Fibroblast of lung (primary cell): ENCODE data around the gene CYLD. TPM values are rescaled to one million over a fixed set of nuclear protein-coding genes. Genes with fewer than 3 reads are reported as not detected.

ENCODE experiments used
- DNase-seq, 2 donors: peaks; one replicate each; pipeline versions ENCODE4 v3.0.0 to v3.0.0-alpha.2; 2010; ENCODE audit warnings: low read depth in 2 of 2
- H2AFZ ChIP-seq: 2 replicates; pipeline ENCODE4 v1.5.1; 2012; ENCODE audit warnings: low read length, control low read depth, inconsistent platforms
- H3K27ac ChIP-seq: 2 replicates; pipeline ENCODE4 v1.5.1; 2011; ENCODE audit warnings: low read length, control low read depth; ENCODE audit not compliant: insufficient read depth
- H3K27me3 ChIP-seq: 2 replicates; pipeline ENCODE4 v1.5.1; 2011; ENCODE audit warnings: mild to moderate bottlenecking, low read length; ENCODE audit not compliant: control insufficient read depth, insufficient read depth
- H3K36me3 ChIP-seq: 2 replicates; pipeline ENCODE4 v1.5.1; 2011; ENCODE audit warnings: low read length; ENCODE audit not compliant: control insufficient read depth, insufficient read depth
- H3K4me1 ChIP-seq: 2 replicates; pipeline ENCODE4 v1.5.1; 2011; ENCODE audit warnings: low read length; ENCODE audit not compliant: control insufficient read depth, insufficient read depth; ENCODE audit errors: extremely low read depth
- H3K4me2 ChIP-seq: 2 replicates; pipeline ENCODE4 v1.5.1; 2011; ENCODE audit warnings: low read length, control low read depth; ENCODE audit not compliant: insufficient read depth; ENCODE audit errors: extremely low read depth
- H3K4me3 ChIP-seq, 4 experiments: fragments of 200-600 bp in 1 of 4; sonication (generic) in 1 of 4; replicated peaks in 1 of 4; 2 replicates each; pipeline ENCODE4 v1.5.1; 2011 to 2016; ENCODE audit warnings: low read length in 4 of 4, low read depth in 3 of 4, mild to moderate bottlenecking in 3 of 4, control low read depth in 2 of 4, inconsistent platforms in 1 of 4, mixed read lengths in 1 of 4; ENCODE audit not compliant: insufficient read depth in 1 of 4; ENCODE audit errors: control extremely low read depth in 1 of 4
- H3K79me2 ChIP-seq: 2 replicates; pipeline ENCODE4 v1.5.1; 2012; ENCODE audit warnings: mild to moderate bottlenecking, low read length, inconsistent platforms; ENCODE audit not compliant: control insufficient read depth, insufficient read depth
- H3K9ac ChIP-seq: 2 replicates; pipeline ENCODE4 v1.5.1; 2011; ENCODE audit warnings: mild to moderate bottlenecking, low read length, control low read depth; ENCODE audit not compliant: insufficient read depth
- H3K9me3 ChIP-seq: 2 replicates; pipeline ENCODE4 v1.5.1; 2012; ENCODE audit warnings: low read depth, low read length; ENCODE audit not compliant: control insufficient read depth, insufficient read depth
- H4K20me1 ChIP-seq: 2 replicates; pipeline ENCODE4 v1.5.1; 2011; ENCODE audit warnings: low read length; ENCODE audit not compliant: control insufficient read depth, insufficient read depth; ENCODE audit errors: extremely low read depth
- EZH2 ChIP-seq: IDR thresholded peaks from 2 replicates; pipeline ENCODE4 v1.5.1; 2012; ENCODE audit warnings: low read length, control low read depth, mild to moderate bottlenecking; ENCODE audit errors: missing control alignments
- polyA plus RNA-seq, 2 donors: library from polyadenylated mRNA; depleted of rRNA in 1 of 2; stranded (reverse) in 1 of 2; unstranded in 1 of 2; fragments of >200 nt; gene quantifications; 2 replicates each; pipeline ENCODE4 v1.2.1, GENCODE V29; 2011 to 2012; ENCODE audit warnings: missing spikeins in 1 of 2
- total RNA-seq: library from RNA; depleted of rRNA; stranded (reverse); fragments of >200 nt; gene quantifications from 2 replicates; pipeline ENCODE4 v1.2.1, GENCODE V29; 2014
- TF ChIP-seq, protein P1 (sequence below), 2 donors: IDR thresholded peaks in 1 of 2; conservative IDR thresholded peaks in 1 of 2; 1 replicate in 1 of 2; 2 replicates in 1 of 2; pipeline ENCODE4 v1.5.1; 2011 to 2012; ENCODE audit warnings: low read length in 2 of 2, control low read depth in 1 of 2, inconsistent platforms in 1 of 2, low read depth in 1 of 2, mild to moderate bottlenecking in 1 of 2

Gene CYLD
- total and polyA plus RNA-seq, 2 donors (not counting 1 experiment from before 2014, with no cell fraction given), result 22.1 to 66.7 TPM

DNA sequence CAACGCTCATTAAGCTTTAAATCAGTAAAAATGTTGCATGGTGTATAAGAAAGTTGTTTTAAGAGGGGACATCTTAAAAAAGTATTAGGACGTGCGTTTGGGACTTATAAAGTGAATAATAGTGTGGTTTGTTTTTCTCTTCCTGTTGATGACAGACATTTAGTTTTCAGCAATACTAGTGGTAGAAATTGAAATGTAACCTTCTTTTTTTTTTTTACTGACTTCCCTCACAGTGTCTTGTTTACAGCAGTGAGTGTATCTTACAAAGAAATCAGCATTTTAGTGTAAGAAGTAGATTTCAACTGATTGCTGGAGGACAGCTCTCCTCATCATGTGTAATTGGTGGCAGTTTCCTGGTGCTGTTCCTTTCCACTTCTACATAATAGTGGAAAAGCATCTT lies 39.6 kb downstream of the CYLD start:
- no peaks in the 10 kb centered on the region for H3K4me1 ChIP-seq
- no peak for DNase-seq

DNA sequence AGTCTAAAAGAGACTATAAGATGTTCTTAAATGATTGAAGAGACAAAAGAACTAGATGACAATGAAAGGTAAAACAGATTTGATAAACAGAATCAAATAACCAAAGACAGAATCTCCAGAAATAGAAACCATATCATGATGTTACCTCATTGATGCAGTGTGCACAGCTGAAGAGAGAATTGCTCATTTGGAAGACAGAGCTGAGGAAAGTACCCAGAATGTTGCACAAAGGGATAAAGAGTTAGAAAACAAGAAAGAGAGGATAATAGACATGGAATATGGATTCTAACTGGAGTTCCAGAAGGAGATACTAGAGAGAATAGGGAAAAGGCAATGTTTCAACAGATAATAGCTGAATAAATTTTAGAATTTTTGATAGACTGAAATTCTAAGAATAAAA lies 47.9 kb downstream of the CYLD start:
- TF ChIP-seq, protein P1, sequence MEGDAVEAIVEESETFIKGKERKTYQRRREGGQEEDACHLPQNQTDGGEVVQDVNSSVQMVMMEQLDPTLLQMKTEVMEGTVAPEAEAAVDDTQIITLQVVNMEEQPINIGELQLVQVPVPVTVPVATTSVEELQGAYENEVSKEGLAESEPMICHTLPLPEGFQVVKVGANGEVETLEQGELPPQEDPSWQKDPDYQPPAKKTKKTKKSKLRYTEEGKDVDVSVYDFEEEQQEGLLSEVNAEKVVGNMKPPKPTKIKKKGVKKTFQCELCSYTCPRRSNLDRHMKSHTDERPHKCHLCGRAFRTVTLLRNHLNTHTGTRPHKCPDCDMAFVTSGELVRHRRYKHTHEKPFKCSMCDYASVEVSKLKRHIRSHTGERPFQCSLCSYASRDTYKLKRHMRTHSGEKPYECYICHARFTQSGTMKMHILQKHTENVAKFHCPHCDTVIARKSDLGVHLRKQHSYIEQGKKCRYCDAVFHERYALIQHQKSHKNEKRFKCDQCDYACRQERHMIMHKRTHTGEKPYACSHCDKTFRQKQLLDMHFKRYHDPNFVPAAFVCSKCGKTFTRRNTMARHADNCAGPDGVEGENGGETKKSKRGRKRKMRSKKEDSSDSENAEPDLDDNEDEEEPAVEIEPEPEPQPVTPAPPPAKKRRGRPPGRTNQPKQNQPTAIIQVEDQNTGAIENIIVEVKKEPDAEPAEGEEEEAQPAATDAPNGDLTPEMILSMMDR (conservative IDR thresholded peaks at IDR 0.05 in 1 of 2, IDR thresholded peaks at IDR 0.05 in 1 of 2; ENCODE audit: low read depth in 1 of 2, low read length in 2 of 2), result no peak
- TF ChIP-seq EZH2, result no peak
- no peak overlapping the region for H3K27ac ChIP-seq
- H3K9me3 ChIP-seq, result no peaks in the 10 kb centered on the region
- H3K4me1 ChIP-seq, result no peaks in the 10 kb centered on the region
- H3K4me2 ChIP-seq, result no peak overlapping the region
- DNase-seq, result no peak
- no peak overlapping the region for H3K4me3 ChIP-seq
- no peaks in the 10 kb centered on the region for H3K27me3 ChIP-seq
- no peak overlapping the region for H3K9ac ChIP-seq
- H3K36me3 ChIP-seq, result no peaks in the 10 kb centered on the region
- no peaks in the 10 kb centered on the region for H4K20me1 ChIP-seq
- H3K79me2 ChIP-seq, result no peaks in the 10 kb centered on the region
- H2AFZ ChIP-seq, result no peak overlapping the region

More for the DNA sequence above, 39.6 kb downstream of the CYLD start:
- Histone ChIP-seq H2AFZ (no peak overlapping the region), H3K27ac (no peak overlapping the region), H3K27me3 (no peaks in the 10 kb centered on the region), H3K79me2 (no peaks in the 10 kb centered on the region), H3K9ac (no peak overlapping the region), H3K4me2 (no peak overlapping the region), H3K36me3 (peaks cover 3% of the 10 kb centered on the region), H3K9me3 (no peaks in the 10 kb centered on the region), H4K20me1 (no peaks in the 10 kb centered on the region), H3K4me3 (no peak overlapping the region)
- TF ChIP-seq, protein P1 (conservative IDR thresholded peaks at IDR 0.05 in 1 of 2, IDR thresholded peaks at IDR 0.05 in 1 of 2; ENCODE audit: low read depth in 1 of 2, low read length in 2 of 2), result no peak
- TF ChIP-seq EZH2, result no peak

DNA sequence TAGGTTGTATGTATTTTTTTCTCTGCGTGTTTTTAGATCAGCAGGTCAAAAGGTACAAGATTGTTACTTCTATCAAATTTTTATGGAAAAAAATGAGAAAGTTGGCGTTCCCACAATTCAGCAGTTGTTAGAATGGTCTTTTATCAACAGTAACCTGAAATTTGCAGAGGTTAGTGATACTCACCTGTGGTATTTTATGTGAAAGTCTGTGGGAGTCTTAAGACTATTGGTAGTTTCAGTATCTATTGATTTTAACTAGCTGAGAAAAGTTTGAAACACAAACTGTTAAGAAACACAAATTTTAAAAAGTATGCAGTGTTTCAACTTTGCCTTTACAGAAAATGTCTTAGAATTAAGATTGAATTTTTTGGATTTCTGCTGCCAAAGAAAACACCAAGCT lies 49.6 kb downstream of the CYLD start:
- Histone ChIP-seq H3K4me3 (no peak overlapping the region), H2AFZ (no peak overlapping the region), H3K4me1 (no peaks in the 10 kb centered on the region), H3K9ac (no peak overlapping the region), H3K36me3 (peaks cover 6% of the 10 kb centered on the region), H3K4me2 (no peak overlapping the region), H3K79me2 (no peaks in the 10 kb centered on the region), H3K27ac (no peak overlapping the region), H4K20me1 (no peaks in the 10 kb centered on the region), H3K9me3 (no peaks in the 10 kb centered on the region), H3K27me3 (no peaks in the 10 kb centered on the region)
- TF ChIP-seq, protein P1 (conservative IDR thresholded peaks at IDR 0.05 in 1 of 2, IDR thresholded peaks at IDR 0.05 in 1 of 2; ENCODE audit: low read depth in 1 of 2, low read length in 2 of 2), result no peak
- no peak for TF ChIP-seq EZH2
- DNase-seq, result no peak
